ENCODE measurements around the gene PRICKLE4.

- TF ChIP-seq ZXDB (tag by site-specific recombination; IDR thresholded peaks at IDR 0.05) (no peak), ZIC2 (tag by site-specific recombination; IDR thresholded peaks at IDR 0.05) (no peak), ZBTB49 (tag by site-specific recombination; IDR thresholded peaks at IDR 0.05; ENCODE audit: low read depth) (no peak), ZNF701 (tag by site-specific recombination; IDR thresholded peaks at IDR 0.05) (no peak), OVOL3 (tag by site-specific recombination; IDR thresholded peaks at IDR 0.05) (no peak), ZNF19 (tag by site-specific recombination; IDR thresholded peaks at IDR 0.05; ENCODE audit: low read depth) (no peak), ZNF561 (tag by site-specific recombination; IDR thresholded peaks at IDR 0.05; ENCODE audit: borderline replicate concordance) (no peak)
- TF ChIP-seq, protein P1, sequence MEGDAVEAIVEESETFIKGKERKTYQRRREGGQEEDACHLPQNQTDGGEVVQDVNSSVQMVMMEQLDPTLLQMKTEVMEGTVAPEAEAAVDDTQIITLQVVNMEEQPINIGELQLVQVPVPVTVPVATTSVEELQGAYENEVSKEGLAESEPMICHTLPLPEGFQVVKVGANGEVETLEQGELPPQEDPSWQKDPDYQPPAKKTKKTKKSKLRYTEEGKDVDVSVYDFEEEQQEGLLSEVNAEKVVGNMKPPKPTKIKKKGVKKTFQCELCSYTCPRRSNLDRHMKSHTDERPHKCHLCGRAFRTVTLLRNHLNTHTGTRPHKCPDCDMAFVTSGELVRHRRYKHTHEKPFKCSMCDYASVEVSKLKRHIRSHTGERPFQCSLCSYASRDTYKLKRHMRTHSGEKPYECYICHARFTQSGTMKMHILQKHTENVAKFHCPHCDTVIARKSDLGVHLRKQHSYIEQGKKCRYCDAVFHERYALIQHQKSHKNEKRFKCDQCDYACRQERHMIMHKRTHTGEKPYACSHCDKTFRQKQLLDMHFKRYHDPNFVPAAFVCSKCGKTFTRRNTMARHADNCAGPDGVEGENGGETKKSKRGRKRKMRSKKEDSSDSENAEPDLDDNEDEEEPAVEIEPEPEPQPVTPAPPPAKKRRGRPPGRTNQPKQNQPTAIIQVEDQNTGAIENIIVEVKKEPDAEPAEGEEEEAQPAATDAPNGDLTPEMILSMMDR (tag by site-specific recombination; IDR thresholded peaks at IDR 0.05): no peak
- TF ChIP-seq, protein P2, sequence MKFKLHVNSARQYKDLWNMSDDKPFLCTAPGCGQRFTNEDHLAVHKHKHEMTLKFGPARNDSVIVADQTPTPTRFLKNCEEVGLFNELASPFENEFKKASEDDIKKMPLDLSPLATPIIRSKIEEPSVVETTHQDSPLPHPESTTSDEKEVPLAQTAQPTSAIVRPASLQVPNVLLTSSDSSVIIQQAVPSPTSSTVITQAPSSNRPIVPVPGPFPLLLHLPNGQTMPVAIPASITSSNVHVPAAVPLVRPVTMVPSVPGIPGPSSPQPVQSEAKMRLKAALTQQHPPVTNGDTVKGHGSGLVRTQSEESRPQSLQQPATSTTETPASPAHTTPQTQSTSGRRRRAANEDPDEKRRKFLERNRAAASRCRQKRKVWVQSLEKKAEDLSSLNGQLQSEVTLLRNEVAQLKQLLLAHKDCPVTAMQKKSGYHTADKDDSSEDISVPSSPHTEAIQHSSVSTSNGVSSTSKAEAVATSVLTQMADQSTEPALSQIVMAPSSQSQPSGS (tag by site-specific recombination; IDR thresholded peaks at IDR 0.05; ENCODE audit: low read depth): no peak
- TF ChIP-seq, protein P3, sequence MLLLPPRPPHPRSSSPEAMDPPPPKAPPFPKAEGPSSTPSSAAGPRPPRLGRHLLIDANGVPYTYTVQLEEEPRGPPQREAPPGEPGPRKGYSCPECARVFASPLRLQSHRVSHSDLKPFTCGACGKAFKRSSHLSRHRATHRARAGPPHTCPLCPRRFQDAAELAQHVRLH (tag by site-specific recombination; IDR thresholded peaks at IDR 0.05): no peak
- TF ChIP-seq, protein P4, sequence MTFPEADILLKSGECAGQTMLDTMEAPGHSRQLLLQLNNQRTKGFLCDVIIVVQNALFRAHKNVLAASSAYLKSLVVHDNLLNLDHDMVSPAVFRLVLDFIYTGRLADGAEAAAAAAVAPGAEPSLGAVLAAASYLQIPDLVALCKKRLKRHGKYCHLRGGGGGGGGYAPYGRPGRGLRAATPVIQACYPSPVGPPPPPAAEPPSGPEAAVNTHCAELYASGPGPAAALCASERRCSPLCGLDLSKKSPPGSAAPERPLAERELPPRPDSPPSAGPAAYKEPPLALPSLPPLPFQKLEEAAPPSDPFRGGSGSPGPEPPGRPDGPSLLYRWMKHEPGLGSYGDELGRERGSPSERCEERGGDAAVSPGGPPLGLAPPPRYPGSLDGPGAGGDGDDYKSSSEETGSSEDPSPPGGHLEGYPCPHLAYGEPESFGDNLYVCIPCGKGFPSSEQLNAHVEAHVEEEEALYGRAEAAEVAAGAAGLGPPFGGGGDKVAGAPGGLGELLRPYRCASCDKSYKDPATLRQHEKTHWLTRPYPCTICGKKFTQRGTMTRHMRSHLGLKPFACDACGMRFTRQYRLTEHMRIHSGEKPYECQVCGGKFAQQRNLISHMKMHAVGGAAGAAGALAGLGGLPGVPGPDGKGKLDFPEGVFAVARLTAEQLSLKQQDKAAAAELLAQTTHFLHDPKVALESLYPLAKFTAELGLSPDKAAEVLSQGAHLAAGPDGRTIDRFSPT (tag by site-specific recombination; IDR thresholded peaks at IDR 0.05): no peak
These were observed 33.1 kb upstream of the PRICKLE4 start, which contains the start of gene PGC for GRCh38 chr6:41747256-41748101.
